K562 (cell line): ENCODE measurements around the gene FBXW7. TPM values are rescaled to one million over a fixed set of nuclear protein-coding genes. Genes with fewer than 3 reads are reported as not detected.

ENCODE experiments used
- ATAC-seq: fragments of 200-7000 bp; cut with Tn5 transposase; 3 replicates; pipeline ENCODE4 v1.9.1; 2020; ENCODE audit warnings: moderate library complexity
- BruUV-seq: library from RNA; stranded (reverse); fragments of 400-500 nt; replicated peaks from 2 replicates; lab custom pipeline; 2021; lab: Mats Ljungman, UMichigan
- CTCF ChIA-PET: fragments of 300-600 bp; formaldehyde crosslinking; extraction: SDS; loops from one replicate; lab custom pipeline; 2021; ENCODE audit warnings: low intra/inter-chr PET ratio; lab: Yijun Ruan, JAX
- POLR2A ChIA-PET: fragments of 300-600, 350-650 bp; sonication (Branson Sonifier 250); formaldehyde crosslinking; extraction: SDS; loops from one replicate; lab custom pipeline; 2021; ENCODE audit warnings: antibody characterized with exemption, inconsistent platforms; lab: Yijun Ruan, JAX
- DNase-seq, 4 experiments: peaks; one replicate each; pipeline versions ENCODE4 v3.0.0 to v3.0.0-alpha.2; 2011 to 2018; ENCODE audit warnings: low spot score in 3 of 4, mixed read lengths in 3 of 4; ENCODE audit errors: extremely low read depth in 1 of 4
- FAIRE-seq: peaks from 2 replicates; lab custom pipeline; 2011; peaks lifted over from hg19 to GRCh38; lab: Jason Lieb, UNC
- H2AFZ ChIP-seq: 2 replicates; pipeline ENCODE4 v1.6.0; 2011; ENCODE audit warnings: low read depth, low read length, control low read depth, inconsistent platforms
- H3K27ac ChIP-seq: fragments of 200-600 bp; 3 replicates; pipeline ENCODE4 v1.8.0; 2011; ENCODE audit warnings: low read depth, mild to moderate bottlenecking, control low read depth, inconsistent platforms, low read length, moderate library complexity, mixed read lengths; ENCODE audit errors: extremely low read depth
- H3K27me3 ChIP-seq, 2 experiments: fragments of 300-600 bp in 1 of 2; 2 replicates in 1 of 2; 3 replicates in 1 of 2; pipeline versions ENCODE4 v1.6.0 to v1.8.0; 2011; ENCODE audit warnings: inconsistent platforms in 2 of 2, low read length in 2 of 2, mild to moderate bottlenecking in 1 of 2, mixed read lengths in 1 of 2, moderate library complexity in 1 of 2; ENCODE audit not compliant: control insufficient read depth in 2 of 2, insufficient read depth in 2 of 2
- H3K36me3 ChIP-seq: fragments of 300-600 bp; 3 replicates; pipeline ENCODE4 v1.8.0; 2011; ENCODE audit warnings: mild to moderate bottlenecking, low read length, inconsistent platforms; ENCODE audit not compliant: control insufficient read depth, insufficient read depth
- H3K4me1 ChIP-seq, 2 experiments: fragments of 200-600 bp in 1 of 2; replicated peaks in 1 of 2; 2 replicates in 1 of 2; 3 replicates in 1 of 2; pipeline versions ENCODE4 v1.5.1 to v1.8.0; 2011; ENCODE audit warnings: inconsistent platforms in 2 of 2, low read length in 2 of 2, mild to moderate bottlenecking in 1 of 2, mixed read lengths in 1 of 2, moderate library complexity in 1 of 2; ENCODE audit not compliant: control insufficient read depth in 2 of 2, insufficient read depth in 2 of 2
- H3K4me2 ChIP-seq: 2 replicates; pipeline ENCODE4 v1.6.1; 2011; ENCODE audit warnings: low read length, control low read depth, inconsistent platforms, mixed read lengths; ENCODE audit not compliant: insufficient read depth
- H3K4me3 ChIP-seq: fragments of 200-600 bp; sonication (generic), shearing (Covaris generic); 2 replicates; pipeline ENCODE4 v1.5.1; 2016; ENCODE audit warnings: control low read depth, inconsistent platforms
- H3K79me2 ChIP-seq: fragments of 200-600 bp; 3 replicates; pipeline ENCODE4 v1.8.0; 2011; ENCODE audit warnings: low read length, inconsistent platforms; ENCODE audit not compliant: control insufficient read depth, insufficient read depth
- H3K9ac ChIP-seq, 2 experiments: 2 replicates each; pipeline versions ENCODE4 v1.6.0 to v1.6.1; 2011; ENCODE audit warnings: low read depth in 2 of 2, low read length in 2 of 2, control low read depth in 1 of 2, inconsistent platforms in 1 of 2, mild to moderate bottlenecking in 1 of 2, mixed read lengths in 1 of 2; ENCODE audit not compliant: insufficient read depth in 1 of 2
- H3K9me1 ChIP-seq: one replicate; pipeline ENCODE4 v1.6.0; 2011; ENCODE audit warnings: inconsistent platforms, mild to moderate bottlenecking, low read length, moderate library complexity; ENCODE audit not compliant: control insufficient read depth, insufficient read depth
- H3K9me3 ChIP-seq: replicated peaks from 2 replicates; pipeline ENCODE4 v1.5.1; 2011; ENCODE audit warnings: low read depth, low read length, inconsistent platforms; ENCODE audit not compliant: control insufficient read depth, insufficient read depth
- H4K20me1 ChIP-seq: replicated peaks from 2 replicates; pipeline ENCODE4 v1.6.1; 2011; ENCODE audit warnings: low read length, inconsistent platforms, mixed read lengths; ENCODE audit not compliant: control insufficient read depth, insufficient read depth
- CEBPG ChIP-seq, 3 experiments: fragments of 200-800 bp in 1 of 3; sonication (Bioruptor generic) in 1 of 3; sonication (generic) in 1 of 3; formaldehyde crosslinking in 1 of 3; IDR thresholded peaks in 2 of 3; conservative IDR thresholded peaks in 1 of 3; 2 replicates each; pipeline versions ENCODE4 v1.6.1 to v1.8.0; 2016 to 2022; ENCODE audit warnings: missing compliant biosample characterization in 2 of 3, missing genetic modification characterization in 2 of 3, mild to moderate bottlenecking in 1 of 3, missing genetic modification reagents in 1 of 3
- NFXL1 ChIP-seq: fragments of 450-650 bp; formaldehyde crosslinking; IDR thresholded peaks from 2 replicates; pipeline ENCODE4 v1.4.0; 2021; ENCODE audit warnings: mild to moderate bottlenecking
- TFAP4 ChIP-seq: sonication (generic); formaldehyde crosslinking; IDR thresholded peaks from 2 replicates; pipeline ENCODE4 v1.8.0; 2022; ENCODE audit warnings: missing genetic modification reagents, mild to moderate bottlenecking, moderate library complexity, borderline replicate concordance
- WGBS: fragments of 100-300 bp; shearing (Covaris generic); methylation state at CpG from one replicate; pipeline ENCODE4 v1.1.6; 2016; ENCODE audit warnings: low coverage, mixed read lengths; ENCODE audit not compliant: insufficient coverage; ENCODE audit errors: missing lambda C conversion rate; 5-methylcytosine and 5-hydroxymethylcytosine counted together
- in situ Hi-C: fragments of 300-500 bp; cut with MboI; formaldehyde crosslinking; loops from 4 replicates; pipeline ENCODE4 v1.15.0; 2018; ENCODE audit warnings: inconsistent platforms, mixed read lengths
- intact Hi-C: fragments of 100-400 bp; cut with micrococcal nuclease; formaldehyde crosslinking; loops from 2 replicates; pipeline ENCODE4 v1.14.2; 2022
- polyA plus RNA-seq, 8 experiments: library from polyadenylated mRNA; depleted of rRNA in 4 of 8; stranded (reverse) in 5 of 8; unstranded in 3 of 8; fragments of >200 nt; fragmentation: Nextera tagmentation in 2 of 8; fragmentation: Illumina TruSeq in 1 of 8; extraction: Ambion mirVana in 2 of 8; extraction: Trizol in 1 of 8; gene quantifications; 2 replicates each; pipeline versions ENCODE4 v1.2.1 to v1.2.3, GENCODE V29; 2011 to 2014; ENCODE audit warnings: inconsistent platforms in 1 of 8, missing spikeins in 1 of 8
- total RNA-seq, 7 experiments: library from RNA; depleted of rRNA in 6 of 7; stranded (reverse); fragments of >200 nt in 6 of 7; fragmentation: Illumina TruSeq in 2 of 7; extraction: Trizol in 2 of 7; gene quantifications; 2 replicates each; pipeline versions ENCODE4 v1.2.1 to v1.2.3, GENCODE V29; 2011 to 2021; ENCODE audit warnings: low replicate concordance in 1 of 7
- TF ChIP-seq, protein P1 (sequence below): sonication (generic); formaldehyde crosslinking; IDR thresholded peaks from 2 replicates; pipeline ENCODE4 v1.8.0; 2023; ENCODE audit warnings: missing genetic modification reagents, mild to moderate bottlenecking, borderline replicate concordance

The FBXW7 gene
- total and polyA plus RNA-seq, 9 of the 15 experiments (the other 6 are each of a cell fraction or from before 2014, with no cell fraction given) = 6.8 to 44.2 (median 16.4) TPM

DNA sequence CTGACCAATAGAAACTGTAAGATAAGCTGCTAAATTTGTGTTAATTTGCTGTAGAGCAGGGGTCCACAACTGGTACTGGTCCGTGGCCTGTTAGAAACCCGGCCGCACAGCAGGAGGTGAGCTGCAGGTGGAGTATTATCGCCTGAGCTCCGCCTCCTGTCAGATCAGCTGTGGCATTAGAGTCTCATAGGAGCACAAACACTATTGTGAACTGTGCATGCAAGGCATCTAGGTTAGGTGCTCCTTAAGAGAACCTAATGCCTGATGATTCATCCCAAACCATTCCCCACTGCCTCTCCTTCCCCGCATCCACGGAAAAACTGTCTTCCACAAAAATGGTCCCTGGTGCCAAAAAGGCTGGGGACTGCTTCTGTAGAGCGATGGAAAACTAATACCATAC lies 19.7 kb downstream of the FBXW7 start:
- no peak overlapping the region for H3K27ac ChIP-seq
- no peaks in the 10 kb centered on the region for H3K27me3 ChIP-seq
- H3K9ac ChIP-seq = peak overlapping the region in 1 of 2 experiments; percentile 72; a peak in 1 of 4 replicates
- no peaks in the 10 kb centered on the region for H3K9me1 ChIP-seq
- H3K79me2 ChIP-seq = peaks cover 66% of the 10 kb centered on the region
- in situ Hi-C loops = no loop called here
- no peaks in the 10 kb centered on the region for H3K36me3 ChIP-seq
- no peak overlapping the region for H2AFZ ChIP-seq
- ChIA-PET POLR2A (interaction anchor here (0.7 to 1.7 kb wide), 2 partner anchors 13 to 127 kb away, joined by 3 to 4 read pairs; no protein-coding TSS in a partner anchor), CTCF (no interaction called here)
- no peaks in the 10 kb centered on the region for H4K20me1 ChIP-seq
- peaks cover 6 to 7% of the 10 kb centered on the region in 2 experiments; a peak in 2 of 5 replicates for H3K4me1 ChIP-seq
- 0 out of 2 replicates have a peak overlapping the region, but pooled peaks have one; percentile 12 for H3K4me2 ChIP-seq
- no peak overlapping the region for H3K4me3 ChIP-seq
- DNase-seq = peak in 1 of 4 experiments; percentile 26
- TF ChIP-seq CEBPG (CRISPR knock-in tag; IDR thresholded peaks at IDR 0.05) (no peak), CEBPG (tag; conservative IDR thresholded peaks at IDR 0.05 in 1 of 2, IDR thresholded peaks at IDR 0.05 in 1 of 2) (no peak), NFXL1 (CRISPR knock-in tag) (no peak), TFAP4 (peak; percentile 68; the same call in 1 of the 2 replicates)
- TF ChIP-seq, protein P1, sequence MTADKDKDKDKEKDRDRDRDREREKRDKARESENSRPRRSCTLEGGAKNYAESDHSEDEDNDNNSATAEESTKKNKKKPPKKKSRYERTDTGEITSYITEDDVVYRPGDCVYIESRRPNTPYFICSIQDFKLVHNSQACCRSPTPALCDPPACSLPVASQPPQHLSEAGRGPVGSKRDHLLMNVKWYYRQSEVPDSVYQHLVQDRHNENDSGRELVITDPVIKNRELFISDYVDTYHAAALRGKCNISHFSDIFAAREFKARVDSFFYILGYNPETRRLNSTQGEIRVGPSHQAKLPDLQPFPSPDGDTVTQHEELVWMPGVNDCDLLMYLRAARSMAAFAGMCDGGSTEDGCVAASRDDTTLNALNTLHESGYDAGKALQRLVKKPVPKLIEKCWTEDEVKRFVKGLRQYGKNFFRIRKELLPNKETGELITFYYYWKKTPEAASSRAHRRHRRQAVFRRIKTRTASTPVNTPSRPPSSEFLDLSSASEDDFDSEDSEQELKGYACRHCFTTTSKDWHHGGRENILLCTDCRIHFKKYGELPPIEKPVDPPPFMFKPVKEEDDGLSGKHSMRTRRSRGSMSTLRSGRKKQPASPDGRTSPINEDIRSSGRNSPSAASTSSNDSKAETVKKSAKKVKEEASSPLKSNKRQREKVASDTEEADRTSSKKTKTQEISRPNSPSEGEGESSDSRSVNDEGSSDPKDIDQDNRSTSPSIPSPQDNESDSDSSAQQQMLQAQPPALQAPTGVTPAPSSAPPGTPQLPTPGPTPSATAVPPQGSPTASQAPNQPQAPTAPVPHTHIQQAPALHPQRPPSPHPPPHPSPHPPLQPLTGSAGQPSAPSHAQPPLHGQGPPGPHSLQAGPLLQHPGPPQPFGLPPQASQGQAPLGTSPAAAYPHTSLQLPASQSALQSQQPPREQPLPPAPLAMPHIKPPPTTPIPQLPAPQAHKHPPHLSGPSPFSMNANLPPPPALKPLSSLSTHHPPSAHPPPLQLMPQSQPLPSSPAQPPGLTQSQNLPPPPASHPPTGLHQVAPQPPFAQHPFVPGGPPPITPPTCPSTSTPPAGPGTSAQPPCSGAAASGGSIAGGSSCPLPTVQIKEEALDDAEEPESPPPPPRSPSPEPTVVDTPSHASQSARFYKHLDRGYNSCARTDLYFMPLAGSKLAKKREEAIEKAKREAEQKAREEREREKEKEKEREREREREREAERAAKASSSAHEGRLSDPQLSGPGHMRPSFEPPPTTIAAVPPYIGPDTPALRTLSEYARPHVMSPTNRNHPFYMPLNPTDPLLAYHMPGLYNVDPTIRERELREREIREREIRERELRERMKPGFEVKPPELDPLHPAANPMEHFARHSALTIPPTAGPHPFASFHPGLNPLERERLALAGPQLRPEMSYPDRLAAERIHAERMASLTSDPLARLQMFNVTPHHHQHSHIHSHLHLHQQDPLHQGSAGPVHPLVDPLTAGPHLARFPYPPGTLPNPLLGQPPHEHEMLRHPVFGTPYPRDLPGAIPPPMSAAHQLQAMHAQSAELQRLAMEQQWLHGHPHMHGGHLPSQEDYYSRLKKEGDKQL (CRISPR knock-in tag) = no peak
- no TSS peak for BruUV-seq
- ATAC-seq = peak; percentile 69
- no peaks in the 10 kb centered on the region for H3K9me3 ChIP-seq
- FAIRE-seq = peak; percentile 62
- WGBS = 43% methylated on average over 8 of the region's 8 CpGs
- intact Hi-C loops = no loop called here
